SU-DHL-6 (cell line): ENCODE measurements around the gene OOSP3.

Experiments used
- H2AFZ ChIP-seq: fragments of 200-600 bp; sonication (generic); 2 replicates; pipeline ENCODE4 v1.6.1; 2014; ENCODE audit warnings: low read depth, mild to moderate bottlenecking, moderate library complexity, mixed read lengths, antibody characterized with exemption, low read length; ENCODE audit not compliant: severe bottlenecking
- H3F3A ChIP-seq: fragments of 200-600 bp; shearing (Covaris generic); 2 replicates; pipeline ENCODE4 v1.6.0; 2016; ENCODE audit warnings: antibody characterized with exemption, mild to moderate bottlenecking; ENCODE audit not compliant: insufficient read depth
- H3K27ac ChIP-seq: fragments of 200-600 bp; sonication (generic); 2 replicates; pipeline ENCODE4 v1.5.1; 2016; ENCODE audit warnings: low read depth, mild to moderate bottlenecking, low read length, moderate library complexity, mixed read lengths
- H3K27me3 ChIP-seq: fragments of 200-600 bp; sonication (generic), shearing (Covaris generic); 2 replicates; pipeline ENCODE4 v1.6.0; 2014; ENCODE audit warnings: mild to moderate bottlenecking, low read length
- H3K36me3 ChIP-seq: fragments of 200-600 bp; sonication (generic); 2 replicates; pipeline ENCODE4 v1.6.1; 2014; ENCODE audit warnings: mild to moderate bottlenecking, low read length, mixed read lengths
- H3K4me2 ChIP-seq: fragments of 300-600, 200-600 bp; shearing (Covaris generic), sonication (generic); 2 replicates; pipeline ENCODE4 v1.6.0; 2014; ENCODE audit warnings: low read length, low read depth, mild to moderate bottlenecking; ENCODE audit not compliant: poor library complexity, severe bottlenecking
- H3K4me3 ChIP-seq: fragments of 200-600 bp; sonication (generic); 2 replicates; pipeline ENCODE4 v1.5.1; 2014; ENCODE audit warnings: antibody characterized with exemption, low read length, mild to moderate bottlenecking, mixed read lengths; ENCODE audit not compliant: insufficient read depth, poor library complexity, severe bottlenecking
- H3K79me2 ChIP-seq: fragments of 200-600 bp; sonication (generic); 2 replicates; pipeline ENCODE4 v1.6.1; 2014; ENCODE audit warnings: mild to moderate bottlenecking, low read length, moderate library complexity; ENCODE audit not compliant: insufficient read depth
- H3K9ac ChIP-seq: fragments of 200-600 bp; sonication (generic); 2 replicates; pipeline ENCODE4 v1.7.0; 2014; ENCODE audit warnings: mild to moderate bottlenecking, low read length
- H3K9me2 ChIP-seq: fragments of 200-600 bp; sonication (generic); replicated peaks from 2 replicates; pipeline ENCODE4 v1.6.1; 2014; ENCODE audit warnings: low read length; ENCODE audit not compliant: insufficient read depth
- H3K9me3 ChIP-seq: fragments of 200-600 bp; sonication (generic); 2 replicates; pipeline ENCODE4 v1.6.1; 2014; ENCODE audit warnings: low read length, mixed read lengths; ENCODE audit not compliant: insufficient read depth
- H4K20me1 ChIP-seq: fragments of 200-600 bp; sonication (generic); 2 replicates; pipeline ENCODE4 v1.6.1; 2014; ENCODE audit warnings: low read depth, mild to moderate bottlenecking, antibody characterized with exemption, low read length, moderate library complexity, mixed read lengths
- EZH2phosphoT487 ChIP-seq: fragments of 200-600 bp; sonication (generic), shearing (Covaris generic); conservative IDR thresholded peaks from 2 replicates; pipeline ENCODE4 v1.6.1; 2018; ENCODE audit warnings: mild to moderate bottlenecking, antibody characterized with exemption, low read length, moderate library complexity, mixed read lengths
- TF ChIP-seq, protein P1 (sequence below): fragments of 200-600 bp; sonication (generic); IDR thresholded peaks from one replicate; pipeline ENCODE4 v1.5.1; 2017; ENCODE audit warnings: antibody characterized with exemption, mild to moderate bottlenecking, low read length, moderate library complexity; ENCODE audit not compliant: insufficient read depth, poor library complexity, severe bottlenecking

OOSP3 gene

DNA sequence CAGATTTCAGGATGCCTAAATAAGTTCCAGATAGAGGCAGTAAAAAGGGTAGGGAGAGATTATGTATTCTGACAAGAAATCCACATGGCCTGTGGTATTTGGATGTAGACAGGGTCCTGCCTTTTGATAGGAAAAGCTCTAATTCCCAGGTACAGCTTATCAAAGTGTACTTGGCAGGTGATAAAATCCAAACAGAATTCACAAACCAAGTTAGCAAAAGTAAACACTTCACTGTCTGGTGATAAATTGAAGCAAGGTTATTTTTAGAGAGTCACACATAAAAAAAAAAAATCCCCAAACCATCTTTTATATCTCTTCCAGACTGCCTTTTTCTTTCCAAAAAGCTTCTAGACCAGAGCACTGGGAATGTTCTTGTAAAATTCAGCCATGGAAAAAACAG, 39.0 kb upstream of the OOSP3 start:
- no peaks in the 10 kb centered on the region for H3F3A ChIP-seq
- H3K36me3 ChIP-seq = no peaks in the 10 kb centered on the region
- H3K4me3 ChIP-seq = no peak overlapping the region
- no peak for TF ChIP-seq EZH2phosphoT487
- TF ChIP-seq, protein P1, sequence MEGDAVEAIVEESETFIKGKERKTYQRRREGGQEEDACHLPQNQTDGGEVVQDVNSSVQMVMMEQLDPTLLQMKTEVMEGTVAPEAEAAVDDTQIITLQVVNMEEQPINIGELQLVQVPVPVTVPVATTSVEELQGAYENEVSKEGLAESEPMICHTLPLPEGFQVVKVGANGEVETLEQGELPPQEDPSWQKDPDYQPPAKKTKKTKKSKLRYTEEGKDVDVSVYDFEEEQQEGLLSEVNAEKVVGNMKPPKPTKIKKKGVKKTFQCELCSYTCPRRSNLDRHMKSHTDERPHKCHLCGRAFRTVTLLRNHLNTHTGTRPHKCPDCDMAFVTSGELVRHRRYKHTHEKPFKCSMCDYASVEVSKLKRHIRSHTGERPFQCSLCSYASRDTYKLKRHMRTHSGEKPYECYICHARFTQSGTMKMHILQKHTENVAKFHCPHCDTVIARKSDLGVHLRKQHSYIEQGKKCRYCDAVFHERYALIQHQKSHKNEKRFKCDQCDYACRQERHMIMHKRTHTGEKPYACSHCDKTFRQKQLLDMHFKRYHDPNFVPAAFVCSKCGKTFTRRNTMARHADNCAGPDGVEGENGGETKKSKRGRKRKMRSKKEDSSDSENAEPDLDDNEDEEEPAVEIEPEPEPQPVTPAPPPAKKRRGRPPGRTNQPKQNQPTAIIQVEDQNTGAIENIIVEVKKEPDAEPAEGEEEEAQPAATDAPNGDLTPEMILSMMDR = no peak
- no peaks in the 10 kb centered on the region for H3K9me2 ChIP-seq
- H3K79me2 ChIP-seq = no peaks in the 10 kb centered on the region
- no peaks in the 10 kb centered on the region for H3K27me3 ChIP-seq
- no peak overlapping the region for H3K27ac ChIP-seq
- no peak overlapping the region for H3K9ac ChIP-seq
- no peak overlapping the region for H2AFZ ChIP-seq
- no peaks in the 10 kb centered on the region for H3K9me3 ChIP-seq
- H4K20me1 ChIP-seq = no peaks in the 10 kb centered on the region
- H3K4me2 ChIP-seq = no peak overlapping the region

DNA sequence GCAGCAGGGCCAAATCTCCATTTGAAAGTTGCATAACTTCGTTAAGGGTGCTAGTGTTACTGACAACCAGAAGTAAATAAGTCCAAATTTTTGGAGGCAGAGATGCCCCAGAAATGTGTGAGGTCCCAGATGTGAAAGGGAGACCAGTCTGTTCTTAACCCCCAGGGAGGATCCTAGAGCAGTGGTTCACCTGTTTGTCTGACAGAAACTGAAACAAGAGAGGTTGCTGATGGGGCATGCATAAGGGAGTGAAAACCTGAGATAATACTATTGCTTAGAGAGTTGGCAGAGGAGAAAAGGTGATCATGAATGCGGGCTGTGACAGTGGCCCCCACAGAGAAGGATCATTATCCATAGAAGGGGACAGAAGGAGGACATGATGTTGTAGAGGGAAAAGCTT, 37.1 kb upstream of the OOSP3 start:
- Histone ChIP-seq H3K36me3 (no peaks in the 10 kb centered on the region), H3K9ac (no peak overlapping the region), H3K9me2 (no peaks in the 10 kb centered on the region), H4K20me1 (no peaks in the 10 kb centered on the region), H3K79me2 (no peaks in the 10 kb centered on the region), H3K4me2 (no peak overlapping the region), H2AFZ (no peak overlapping the region), H3K27ac (no peak overlapping the region), H3F3A (no peaks in the 10 kb centered on the region), H3K4me3 (no peak overlapping the region), H3K9me3 (no peaks in the 10 kb centered on the region), H3K27me3 (no peaks in the 10 kb centered on the region)
- TF ChIP-seq, protein P1 = no peak
- no peak for TF ChIP-seq EZH2phosphoT487

DNA sequence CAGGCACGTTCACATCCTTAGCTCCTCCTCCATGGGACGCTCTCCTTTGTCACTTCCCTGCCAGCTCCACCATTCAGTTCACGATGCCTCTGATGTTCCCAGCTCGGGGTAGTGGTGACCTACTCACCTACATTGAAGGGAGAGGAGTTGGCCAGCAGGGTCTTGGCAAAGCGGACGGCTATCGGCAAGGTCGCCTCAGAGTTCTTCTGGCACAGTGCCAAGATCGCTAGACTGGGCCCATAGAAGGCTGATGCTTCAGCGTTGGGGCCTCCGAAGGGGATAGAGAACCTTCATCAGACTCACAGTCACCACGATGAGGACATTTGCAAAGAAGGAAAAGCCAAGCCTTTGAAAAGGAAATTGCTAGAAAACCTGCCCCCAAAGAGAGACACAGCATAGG, 36.3 kb upstream of the OOSP3 start:
- no peak overlapping the region for H2AFZ ChIP-seq
- no peak overlapping the region for H3K27ac ChIP-seq
- H4K20me1 ChIP-seq = no peaks in the 10 kb centered on the region
- no peak overlapping the region for H3K4me2 ChIP-seq
- no peaks in the 10 kb centered on the region for H3K27me3 ChIP-seq
- H3K9ac ChIP-seq = no peak overlapping the region
- no peaks in the 10 kb centered on the region for H3K79me2 ChIP-seq
- no peak for TF ChIP-seq EZH2phosphoT487
- TF ChIP-seq, protein P1 = no peak
- no peaks in the 10 kb centered on the region for H3K36me3 ChIP-seq
- no peaks in the 10 kb centered on the region for H3K9me3 ChIP-seq
- no peaks in the 10 kb centered on the region for H3K9me2 ChIP-seq
- no peaks in the 10 kb centered on the region for H3F3A ChIP-seq
- no peak overlapping the region for H3K4me3 ChIP-seq
